HCT116 (cell line): ENCODE measurements around the gene ZNRF3. TPM values are rescaled to one million over a fixed set of nuclear protein-coding genes. Genes with fewer than 3 reads are reported as not detected.

Source experiments
- ATAC-seq: fragments of 200-7000 bp; cut with Tn5 transposase; 2 replicates; pipeline ENCODE4 v1.9.1; 2020; ENCODE audit warnings: mild to moderate bottlenecking, moderate library complexity
- BruUV-seq: library from RNA; stranded (reverse); fragments of 400-500 nt; replicated peaks from 2 replicates; lab custom pipeline; 2021; lab: Mats Ljungman, UMichigan
- CTCF ChIA-PET: fragments of 300-600 bp; sonication (Branson Sonifier 250); formaldehyde crosslinking; loops from one replicate; lab custom pipeline; 2021; ENCODE audit warnings: antibody characterized with exemption; lab: Charles Lee
- POLR2A ChIA-PET: fragments of 300-600, 350-600 bp; sonication (Branson Sonifier 250); formaldehyde crosslinking; loops from one replicate; lab custom pipeline; 2021; ENCODE audit warnings: antibody characterized with exemption; lab: Charles Lee
- RAD21 ChIA-PET, 2 experiments: fragments of 300-600 bp; sonication (Branson Sonifier 250); formaldehyde crosslinking; loops; one replicate each; lab custom pipeline; 2023; ENCODE audit warnings: low total read pairs in 2 of 2; ENCODE audit not compliant: uncharacterized antibody in 2 of 2, unreplicated experiment in 2 of 2, low non-redundant PET in 1 of 2; lab: Charles Lee
- DNase-seq: peaks from one replicate; pipeline ENCODE4 v3.0.0-alpha.2; 2010; ENCODE audit warnings: low read depth, low spot score
- H2AFZ ChIP-seq: fragments of 200-600 bp; shearing (Covaris generic), sonication (generic); 2 replicates; pipeline ENCODE4 v1.6.1; 2017; ENCODE audit warnings: low read depth, mixed run types, mixed read lengths, antibody characterized with exemption, low read length; ENCODE audit not compliant: poor library complexity, severe bottlenecking
- H3K27ac ChIP-seq: 2 replicates; pipeline ENCODE4 v1.5.1; 2012; ENCODE audit warnings: low read depth, low read length
- H3K27me3 ChIP-seq: fragments of 200-600 bp; sonication (generic); 2 replicates; pipeline ENCODE4 v1.6.1; 2016; ENCODE audit warnings: mixed run types, low read length, mixed read lengths; ENCODE audit not compliant: insufficient read depth
- H3K36me3 ChIP-seq, 2 experiments: fragments of 200-500 bp in 1 of 2; fragments of 200-600 bp in 1 of 2; sonication (Bioruptor generic) in 1 of 2; sonication (generic) in 1 of 2; 2 replicates each; pipeline versions ENCODE4 v1.5.1 to v1.6.1; 2014 to 2016; ENCODE audit warnings: low read length in 2 of 2, inconsistent platforms in 1 of 2, mixed read lengths in 1 of 2, mixed run types in 1 of 2; ENCODE audit not compliant: insufficient read depth in 2 of 2, control insufficient read depth in 1 of 2
- H3K4me1 ChIP-seq, 2 experiments: fragments of 200-600 bp in 1 of 2; sonication (generic) in 1 of 2; 2 replicates each; pipeline versions ENCODE4 v1.5.1 to v1.6.1; 2012 to 2017; ENCODE audit warnings: low read length in 2 of 2, inconsistent platforms in 1 of 2, mild to moderate bottlenecking in 1 of 2, mixed read lengths in 1 of 2, mixed run types in 1 of 2, moderate library complexity in 1 of 2; ENCODE audit not compliant: insufficient read depth in 2 of 2, control insufficient read depth in 1 of 2
- H3K4me2 ChIP-seq: fragments of 200-600 bp; sonication (generic); 2 replicates; pipeline ENCODE4 v1.6.1; 2017; ENCODE audit warnings: mixed run types, low read length, mixed read lengths
- H3K4me3 ChIP-seq, 2 experiments: fragments of 200-600 bp in 1 of 2; sonication (generic) in 1 of 2; replicated peaks in 1 of 2; 2 replicates each; pipeline ENCODE4 v1.5.1; 2011 to 2016; ENCODE audit warnings: low read length in 2 of 2, control low read depth in 1 of 2, low read depth in 1 of 2, mild to moderate bottlenecking in 1 of 2, mixed read lengths in 1 of 2, mixed run types in 1 of 2
- H3K79me2 ChIP-seq: fragments of 200-600 bp; sonication (generic); 2 replicates; pipeline ENCODE4 v1.6.1; 2017; ENCODE audit warnings: mild to moderate bottlenecking, mixed run types, low read length, moderate library complexity, mixed read lengths; ENCODE audit not compliant: insufficient read depth
- H3K9ac ChIP-seq: fragments of 200-600 bp; sonication (generic); 2 replicates; pipeline ENCODE4 v1.6.1; 2016; ENCODE audit warnings: low read length, mixed read lengths
- H3K9me2 ChIP-seq: fragments of 200-600 bp; sonication (generic), shearing (Covaris generic); 2 replicates; pipeline ENCODE4 v1.6.1; 2017; ENCODE audit warnings: mixed run types, mild to moderate bottlenecking, moderate library complexity; ENCODE audit not compliant: insufficient read depth
- H3K9me3 ChIP-seq, 2 experiments: fragments of 200-500 bp in 1 of 2; fragments of 200-600 bp in 1 of 2; sonication (Bioruptor generic) in 1 of 2; sonication (generic) in 1 of 2; 2 replicates each; pipeline ENCODE4 v1.6.1; 2014 to 2017; ENCODE audit warnings: low read length in 2 of 2, mixed read lengths in 2 of 2, inconsistent platforms in 1 of 2, low read depth in 1 of 2, mild to moderate bottlenecking in 1 of 2, mixed run types in 1 of 2, moderate library complexity in 1 of 2; ENCODE audit not compliant: control insufficient read depth in 1 of 2, insufficient read depth in 1 of 2
- H4K20me1 ChIP-seq: fragments of 200-600 bp; sonication (generic), shearing (Covaris generic); 2 replicates; pipeline ENCODE4 v1.6.1; 2017; ENCODE audit warnings: mixed run types, mild to moderate bottlenecking, moderate library complexity; ENCODE audit not compliant: insufficient read depth
- CBX3 ChIP-seq: IDR thresholded peaks from 2 replicates; pipeline ENCODE4 v1.6.1; 2012; ENCODE audit warnings: low read depth
- CEBPB ChIP-seq: IDR thresholded peaks from 2 replicates; pipeline ENCODE4 v1.6.1; 2012; ENCODE audit warnings: low read depth
- EGR1 ChIP-seq: IDR thresholded peaks from 2 replicates; pipeline ENCODE4 v1.6.1; 2012; ENCODE audit warnings: low read depth
- ELF1 ChIP-seq: IDR thresholded peaks from 2 replicates; pipeline ENCODE4 v1.6.1; 2012; ENCODE audit warnings: low read depth, borderline replicate concordance
- EZH2 ChIP-seq: fragments of 200-600 bp; sonication (generic); IDR thresholded peaks from 2 replicates; pipeline ENCODE4 v1.6.1; 2017; ENCODE audit warnings: antibody characterized with exemption, mixed run types
- EZH2phosphoT487 ChIP-seq: fragments of 200-600 bp; IDR thresholded peaks from 2 replicates; pipeline ENCODE4 v1.6.1; 2018; ENCODE audit warnings: antibody characterized with exemption, borderline replicate concordance
- FOSL1 ChIP-seq: IDR thresholded peaks from 2 replicates; pipeline ENCODE4 v1.6.1; 2012; ENCODE audit warnings: low read depth
- JUND ChIP-seq: IDR thresholded peaks from 2 replicates; pipeline ENCODE4 v1.6.1; 2012
- POLR2AphosphoS5 ChIP-seq: IDR thresholded peaks from 2 replicates; pipeline ENCODE4 v1.6.1; 2011; ENCODE audit warnings: mild to moderate bottlenecking, low read depth, low read length, moderate library complexity
- RAD21 ChIP-seq: IDR thresholded peaks from 2 replicates; pipeline ENCODE4 v1.6.1; 2012; ENCODE audit warnings: low read depth, mild to moderate bottlenecking
- SIN3A ChIP-seq: IDR thresholded peaks from 2 replicates; pipeline ENCODE4 v1.6.1; 2012; ENCODE audit warnings: low read depth
- SP1 ChIP-seq: IDR thresholded peaks from 2 replicates; pipeline ENCODE4 v1.6.1; 2012; ENCODE audit warnings: low read depth
- SRF ChIP-seq: IDR thresholded peaks from 2 replicates; pipeline ENCODE4 v1.6.1; 2012; ENCODE audit warnings: low read depth
- YY1 ChIP-seq: IDR thresholded peaks from 2 replicates; pipeline ENCODE4 v1.6.1; 2011; ENCODE audit warnings: low read length, low read depth, moderate library complexity, mild to moderate bottlenecking; ENCODE audit not compliant: insufficient replicate concordance; ENCODE audit errors: extremely low read depth
- ZFX ChIP-seq: fragments of 450-650 bp; IDR thresholded peaks from 2 replicates; pipeline ENCODE4 v1.6.1; 2017
- ZNF274 ChIP-seq: fragments of 200-500 bp; sonication (Bioruptor generic); IDR thresholded peaks from 2 replicates; pipeline ENCODE4 v1.6.1; 2014; ENCODE audit warnings: mild to moderate bottlenecking, low read depth, low read length, inconsistent platforms
- intact Hi-C: fragments of 100-400 bp; cut with micrococcal nuclease; formaldehyde crosslinking; loops from 2 replicates; pipeline ENCODE4 v1.10.0; 2022
- total RNA-seq: library from RNA; stranded (reverse); gene quantifications from one replicate; pipeline ENCODE4 v1.2.1, GENCODE V29; 2021; ENCODE audit not compliant: unreplicated experiment
- TF ChIP-seq, protein P1 (sequence below): IDR thresholded peaks from 2 replicates; pipeline ENCODE4 v1.6.1; 2011; ENCODE audit warnings: mild to moderate bottlenecking, low read length, moderate library complexity; ENCODE audit not compliant: insufficient replicate concordance; ENCODE audit errors: extremely low read depth
- TF ChIP-seq, protein P2 (sequence below): IDR thresholded peaks from 2 replicates; pipeline ENCODE4 v1.6.1; 2012; ENCODE audit warnings: low read depth
- TF ChIP-seq, protein P3 (sequence below): IDR thresholded peaks from 2 replicates; pipeline ENCODE4 v1.6.1; 2012

Gene ZNRF3
- total RNA-seq, 1 experiment from 2014 or later: 12.2 TPM

DNA sequence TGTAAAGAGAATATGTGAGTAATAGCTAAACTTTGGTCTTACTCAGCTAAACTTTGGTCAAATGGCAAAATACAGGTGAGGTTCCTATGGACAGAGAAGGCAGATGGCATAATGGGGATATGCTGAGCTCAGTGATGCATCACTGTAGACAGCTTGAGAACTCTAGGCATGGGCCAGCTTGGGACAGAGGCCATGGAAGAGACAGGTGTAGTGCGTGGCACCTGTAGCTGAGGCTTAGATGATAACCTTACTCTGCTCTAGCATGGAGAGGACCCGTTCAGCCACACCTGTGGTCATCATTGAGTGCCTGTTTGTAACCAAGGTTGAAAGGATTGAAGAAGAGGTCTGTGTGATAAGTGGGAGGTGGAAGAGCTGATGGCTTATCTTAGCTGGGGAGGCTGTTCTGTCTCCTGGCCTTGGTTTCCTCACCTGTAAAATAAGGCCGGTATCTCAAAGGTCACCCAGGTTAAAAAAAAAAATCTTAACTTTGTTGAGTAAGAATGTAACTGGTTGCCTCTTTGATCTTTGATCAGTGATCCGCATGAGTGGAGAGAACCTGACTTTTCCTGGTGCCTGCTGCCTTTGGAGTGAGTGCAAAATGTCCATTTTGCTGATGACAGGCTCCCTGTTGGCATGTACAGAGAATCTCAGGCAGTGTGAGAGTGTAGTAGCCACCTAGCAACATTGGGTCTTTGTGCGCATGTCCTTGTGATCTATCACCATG lies 48.6 kb downstream of the ZNRF3 start (continued):
- no peak for TF ChIP-seq YY1
- no peak for TF ChIP-seq EZH2
- TF ChIP-seq RAD21: no peak
- TF ChIP-seq ZFX: no peak
- TF ChIP-seq CBX3: no peak
- TF ChIP-seq, all 23 proteins: peak for 0

DNA sequence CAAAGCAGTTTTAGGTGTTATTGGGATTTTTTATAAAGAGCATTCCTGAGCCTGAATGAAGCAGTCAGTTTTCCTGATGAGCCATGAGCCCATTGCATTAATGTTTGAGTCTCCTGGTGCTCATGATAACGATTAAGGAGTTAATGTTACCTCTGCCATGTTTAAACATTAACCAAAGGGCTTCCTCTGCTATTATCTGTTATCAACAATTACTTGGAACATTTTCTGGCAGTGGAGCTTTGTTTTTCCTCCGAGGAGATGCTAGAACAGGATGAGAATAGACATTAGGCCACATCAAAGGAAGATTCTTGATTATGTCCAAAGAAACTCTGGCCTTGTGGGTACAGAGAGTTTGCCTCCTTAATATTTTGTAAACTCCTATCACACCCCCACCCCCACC lies 49.9 kb downstream of the ZNRF3 start:
- TF ChIP-seq SRF (no peak), SP1 (no peak), CEBPB (no peak), SIN3A (no peak), ZNF274 (no peak), FOSL1 (no peak), POLR2AphosphoS5 (no peak), EZH2phosphoT487 (no peak), ZFX (no peak), EGR1 (no peak), ELF1 (no peak), YY1 (no peak), CBX3 (no peak), JUND (no peak)
- TF ChIP-seq, protein P1, sequence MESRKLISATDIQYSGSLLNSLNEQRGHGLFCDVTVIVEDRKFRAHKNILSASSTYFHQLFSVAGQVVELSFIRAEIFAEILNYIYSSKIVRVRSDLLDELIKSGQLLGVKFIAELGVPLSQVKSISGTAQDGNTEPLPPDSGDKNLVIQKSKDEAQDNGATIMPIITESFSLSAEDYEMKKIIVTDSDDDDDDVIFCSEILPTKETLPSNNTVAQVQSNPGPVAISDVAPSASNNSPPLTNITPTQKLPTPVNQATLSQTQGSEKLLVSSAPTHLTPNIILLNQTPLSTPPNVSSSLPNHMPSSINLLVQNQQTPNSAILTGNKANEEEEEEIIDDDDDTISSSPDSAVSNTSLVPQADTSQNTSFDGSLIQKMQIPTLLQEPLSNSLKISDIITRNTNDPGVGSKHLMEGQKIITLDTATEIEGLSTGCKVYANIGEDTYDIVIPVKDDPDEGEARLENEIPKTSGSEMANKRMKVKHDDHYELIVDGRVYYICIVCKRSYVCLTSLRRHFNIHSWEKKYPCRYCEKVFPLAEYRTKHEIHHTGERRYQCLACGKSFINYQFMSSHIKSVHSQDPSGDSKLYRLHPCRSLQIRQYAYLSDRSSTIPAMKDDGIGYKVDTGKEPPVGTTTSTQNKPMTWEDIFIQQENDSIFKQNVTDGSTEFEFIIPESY: no peak
- TF ChIP-seq, protein P2, sequence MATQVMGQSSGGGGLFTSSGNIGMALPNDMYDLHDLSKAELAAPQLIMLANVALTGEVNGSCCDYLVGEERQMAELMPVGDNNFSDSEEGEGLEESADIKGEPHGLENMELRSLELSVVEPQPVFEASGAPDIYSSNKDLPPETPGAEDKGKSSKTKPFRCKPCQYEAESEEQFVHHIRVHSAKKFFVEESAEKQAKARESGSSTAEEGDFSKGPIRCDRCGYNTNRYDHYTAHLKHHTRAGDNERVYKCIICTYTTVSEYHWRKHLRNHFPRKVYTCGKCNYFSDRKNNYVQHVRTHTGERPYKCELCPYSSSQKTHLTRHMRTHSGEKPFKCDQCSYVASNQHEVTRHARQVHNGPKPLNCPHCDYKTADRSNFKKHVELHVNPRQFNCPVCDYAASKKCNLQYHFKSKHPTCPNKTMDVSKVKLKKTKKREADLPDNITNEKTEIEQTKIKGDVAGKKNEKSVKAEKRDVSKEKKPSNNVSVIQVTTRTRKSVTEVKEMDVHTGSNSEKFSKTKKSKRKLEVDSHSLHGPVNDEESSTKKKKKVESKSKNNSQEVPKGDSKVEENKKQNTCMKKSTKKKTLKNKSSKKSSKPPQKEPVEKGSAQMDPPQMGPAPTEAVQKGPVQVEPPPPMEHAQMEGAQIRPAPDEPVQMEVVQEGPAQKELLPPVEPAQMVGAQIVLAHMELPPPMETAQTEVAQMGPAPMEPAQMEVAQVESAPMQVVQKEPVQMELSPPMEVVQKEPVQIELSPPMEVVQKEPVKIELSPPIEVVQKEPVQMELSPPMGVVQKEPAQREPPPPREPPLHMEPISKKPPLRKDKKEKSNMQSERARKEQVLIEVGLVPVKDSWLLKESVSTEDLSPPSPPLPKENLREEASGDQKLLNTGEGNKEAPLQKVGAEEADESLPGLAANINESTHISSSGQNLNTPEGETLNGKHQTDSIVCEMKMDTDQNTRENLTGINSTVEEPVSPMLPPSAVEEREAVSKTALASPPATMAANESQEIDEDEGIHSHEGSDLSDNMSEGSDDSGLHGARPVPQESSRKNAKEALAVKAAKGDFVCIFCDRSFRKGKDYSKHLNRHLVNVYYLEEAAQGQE: no peak
- TF ChIP-seq, protein P3, sequence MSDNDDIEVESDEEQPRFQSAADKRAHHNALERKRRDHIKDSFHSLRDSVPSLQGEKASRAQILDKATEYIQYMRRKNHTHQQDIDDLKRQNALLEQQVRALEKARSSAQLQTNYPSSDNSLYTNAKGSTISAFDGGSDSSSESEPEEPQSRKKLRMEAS: no peak
- Histone ChIP-seq H4K20me1 (no peaks in the 10 kb centered on the region; the same call in 1 of the 2 replicates), H3K27me3 (no peaks in the 10 kb centered on the region), H3K9me3 (no peaks in the 10 kb centered on the region), H3K4me3 (no peak overlapping the region), H3K9ac (no peak overlapping the region), H3K9me2 (no peaks in the 10 kb centered on the region), H3K27ac (no peak overlapping the region), H3K36me3 (no peaks in the 10 kb centered on the region), H3K4me2 (peak overlapping the region; percentile 6; the same call in 1 of the 2 replicates), H3K4me1 (peaks cover 36 to 45% of the 10 kb centered on the region in 2 experiments), H2AFZ (no peak overlapping the region), H3K79me2 (peaks cover 56% of the 10 kb centered on the region)
- DNase-seq (no peak), ATAC-seq (no peak)
- intact Hi-C loops: no loop called here
- ChIA-PET POLR2A (no interaction called here), CTCF (no interaction called here), RAD21 (no interaction called here)
- no TSS peak for BruUV-seq
